Vagina (tissue), 2 donors: ENCODE results near the gene BOD1L2. TPM values are rescaled to one million over a fixed set of nuclear protein-coding genes. Genes with fewer than 3 reads are reported as not detected.

Experiments used
- DNase-seq, 2 donors: peaks; one replicate each; pipeline ENCODE4 v3.0.0-alpha.2; 2017; ENCODE audit errors: extremely low spot score in 2 of 2
- H3K27ac ChIP-seq: fragments of 200-600 bp; sonication (generic); one replicate; pipeline ENCODE4 v1.5.1; 2019
- H3K27me3 ChIP-seq: fragments of 200-600 bp; sonication (generic); one replicate; pipeline ENCODE4 v1.5.1; 2019
- H3K36me3 ChIP-seq, 2 donors: fragments of 200-600 bp; sonication (generic); one replicate each; pipeline ENCODE4 v1.5.1; 2017 to 2019
- H3K4me1 ChIP-seq: fragments of 200-600 bp; sonication (generic); one replicate; pipeline ENCODE4 v1.5.1; 2019
- H3K4me3 ChIP-seq, 2 donors: fragments of 200-600 bp; sonication (generic); 1 replicate in 1 of 2; 2 replicates in 1 of 2; pipeline ENCODE4 v1.5.1; 2016 to 2019
- H3K9me3 ChIP-seq: fragments of 200-600 bp; sonication (generic); one replicate; pipeline ENCODE4 v1.5.1; 2019
- POLR2A ChIP-seq, 2 donors: fragments of 450-650 bp; IDR thresholded peaks; one replicate each; pipeline ENCODE4 v1.6.1; 2017; ENCODE audit warnings: antibody characterized with exemption in 2 of 2, mild to moderate bottlenecking in 2 of 2, moderate library complexity in 2 of 2
- POLR2AphosphoS5 ChIP-seq, 2 donors: sonication (generic); formaldehyde crosslinking; IDR thresholded peaks; one replicate each; pipeline ENCODE4 v1.9.0; 2017; ENCODE audit warnings: antibody characterized with exemption in 2 of 2, mild to moderate bottlenecking in 2 of 2, low read depth in 1 of 2; ENCODE audit not compliant: insufficient read depth in 1 of 2
- intact Hi-C: fragments of 100-400 bp; cut with DNase I; formaldehyde crosslinking; loops from one replicate; pipeline ENCODE4 v1.15.1; 2023
- total RNA-seq: library from RNA; depleted of rRNA; stranded (reverse); fragments of >200 nt; gene quantifications from one replicate; pipeline ENCODE4 v1.2.3, GENCODE V29; 2016
- TF ChIP-seq, protein P1 (sequence below), 3 experiments: fragments of 450-650 bp in 2 of 3; fragments of 200-600 bp in 1 of 3; sonication (generic) in 1 of 3; IDR thresholded peaks; one replicate each; pipeline ENCODE4 v1.5.1; 2017 to 2019; ENCODE audit warnings: antibody characterized with exemption in 3 of 3, mild to moderate bottlenecking in 2 of 3, moderate library complexity in 2 of 3

The BOD1L2 gene
- not detected for total RNA-seq

DNA sequence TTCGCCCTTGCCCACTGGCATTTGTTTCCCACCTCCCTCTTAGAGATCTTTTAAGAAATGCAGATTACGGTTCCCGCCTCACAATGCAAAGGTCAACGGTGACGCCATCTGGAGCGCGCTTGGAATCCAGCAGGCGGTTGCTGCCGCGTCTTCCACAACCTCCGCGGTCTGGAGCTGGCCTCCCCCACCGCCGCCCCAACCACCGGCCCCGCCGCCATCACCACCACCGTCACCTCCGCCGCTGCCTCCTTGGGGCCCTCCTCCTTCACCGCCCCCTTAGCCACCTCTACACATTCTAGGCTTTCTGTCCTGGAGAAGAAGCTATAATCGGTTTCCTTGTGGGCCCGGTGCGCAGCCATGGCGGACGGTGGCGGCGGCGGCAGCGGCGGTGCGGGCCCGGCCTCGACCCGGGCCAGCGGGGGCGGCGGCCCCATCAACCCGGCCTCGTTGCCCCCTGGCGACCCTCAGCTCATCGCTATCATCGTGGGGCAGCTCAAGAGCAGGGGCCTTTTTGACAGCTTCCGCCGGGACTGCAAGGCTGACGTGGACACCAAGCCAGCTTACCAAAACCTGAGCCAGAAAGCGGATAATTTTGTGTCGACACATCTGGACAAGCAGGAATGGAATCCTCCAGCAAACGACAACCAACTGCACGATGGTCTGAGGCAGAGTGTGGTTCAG, at the start of gene BOD1L2:
Gene BOD1L2, plus strand, starts transcription at position 132 of the 681 bp plus-strand sequence. Its CDS starts 226 bp downstream, at position 358.
- H3K27me3 ChIP-seq, result no peaks in the 10 kb centered on the region
- H3K27ac ChIP-seq, result no peak within 1 kb of the TSS
- intact Hi-C loops, result no loop called here
- H3K4me1 ChIP-seq, result no peaks in the 10 kb centered on the region
- DNase-seq, result no peak
- H3K36me3 ChIP-seq, result no peaks in the 10 kb centered on the region
- H3K9me3 ChIP-seq, result no peaks in the 10 kb centered on the region
- H3K4me3 ChIP-seq, result no peak within 1 kb of the TSS
- TF ChIP-seq POLR2A (IDR thresholded peaks at IDR 0.05) (no peak), POLR2AphosphoS5 (IDR thresholded peaks at IDR 0.05; ENCODE audit: insufficient read depth in 1 of 2, low read depth in 1 of 2) (no peak)

DNA sequence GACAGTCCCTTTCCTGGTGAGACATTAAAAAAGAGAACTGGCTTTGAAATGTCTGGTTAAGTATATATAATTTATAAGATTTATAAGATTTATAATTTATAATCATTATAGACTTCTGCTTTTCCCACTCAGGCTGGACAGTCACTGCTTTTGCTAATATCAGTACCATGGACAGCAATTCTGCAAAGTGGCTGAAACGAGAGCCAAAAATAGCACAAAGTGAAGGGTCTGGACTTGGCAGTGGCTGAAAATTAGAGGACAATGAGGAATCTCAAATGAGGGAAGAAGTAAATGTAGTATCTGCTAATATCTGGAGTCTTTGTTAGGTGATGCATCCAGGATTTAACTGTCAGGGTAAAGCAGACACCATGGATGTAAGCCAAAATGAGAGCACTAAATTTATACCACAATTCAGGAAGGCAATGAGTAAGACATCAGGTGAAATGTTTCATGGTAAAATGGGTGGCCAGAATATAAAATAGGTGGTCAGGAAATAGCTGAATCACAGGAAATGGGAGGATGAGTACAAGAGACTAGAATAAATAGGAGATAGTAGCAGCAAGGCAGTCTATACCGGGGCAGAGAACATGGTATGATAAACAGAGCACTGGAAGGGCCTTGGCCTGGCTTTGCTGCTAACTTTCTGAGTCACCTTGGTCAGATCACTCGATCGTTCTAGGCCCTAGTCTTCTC, 39.6 kb upstream of the BOD1L2 start:
- Histone ChIP-seq H3K36me3 (no peaks in the 10 kb centered on the region), H3K9me3 (no peaks in the 10 kb centered on the region), H3K4me3 (no peak overlapping the region), H3K27me3 (no peaks in the 10 kb centered on the region), H3K4me1 (no peaks in the 10 kb centered on the region), H3K27ac (no peak overlapping the region)
- TF ChIP-seq, protein P1, sequence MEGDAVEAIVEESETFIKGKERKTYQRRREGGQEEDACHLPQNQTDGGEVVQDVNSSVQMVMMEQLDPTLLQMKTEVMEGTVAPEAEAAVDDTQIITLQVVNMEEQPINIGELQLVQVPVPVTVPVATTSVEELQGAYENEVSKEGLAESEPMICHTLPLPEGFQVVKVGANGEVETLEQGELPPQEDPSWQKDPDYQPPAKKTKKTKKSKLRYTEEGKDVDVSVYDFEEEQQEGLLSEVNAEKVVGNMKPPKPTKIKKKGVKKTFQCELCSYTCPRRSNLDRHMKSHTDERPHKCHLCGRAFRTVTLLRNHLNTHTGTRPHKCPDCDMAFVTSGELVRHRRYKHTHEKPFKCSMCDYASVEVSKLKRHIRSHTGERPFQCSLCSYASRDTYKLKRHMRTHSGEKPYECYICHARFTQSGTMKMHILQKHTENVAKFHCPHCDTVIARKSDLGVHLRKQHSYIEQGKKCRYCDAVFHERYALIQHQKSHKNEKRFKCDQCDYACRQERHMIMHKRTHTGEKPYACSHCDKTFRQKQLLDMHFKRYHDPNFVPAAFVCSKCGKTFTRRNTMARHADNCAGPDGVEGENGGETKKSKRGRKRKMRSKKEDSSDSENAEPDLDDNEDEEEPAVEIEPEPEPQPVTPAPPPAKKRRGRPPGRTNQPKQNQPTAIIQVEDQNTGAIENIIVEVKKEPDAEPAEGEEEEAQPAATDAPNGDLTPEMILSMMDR (IDR thresholded peaks at IDR 0.05), result no peak
- TF ChIP-seq POLR2A (IDR thresholded peaks at IDR 0.05) (no peak), POLR2AphosphoS5 (IDR thresholded peaks at IDR 0.05; ENCODE audit: insufficient read depth in 1 of 2, low read depth in 1 of 2) (no peak)
- intact Hi-C loops, result no loop called here
- no peak for DNase-seq

DNA sequence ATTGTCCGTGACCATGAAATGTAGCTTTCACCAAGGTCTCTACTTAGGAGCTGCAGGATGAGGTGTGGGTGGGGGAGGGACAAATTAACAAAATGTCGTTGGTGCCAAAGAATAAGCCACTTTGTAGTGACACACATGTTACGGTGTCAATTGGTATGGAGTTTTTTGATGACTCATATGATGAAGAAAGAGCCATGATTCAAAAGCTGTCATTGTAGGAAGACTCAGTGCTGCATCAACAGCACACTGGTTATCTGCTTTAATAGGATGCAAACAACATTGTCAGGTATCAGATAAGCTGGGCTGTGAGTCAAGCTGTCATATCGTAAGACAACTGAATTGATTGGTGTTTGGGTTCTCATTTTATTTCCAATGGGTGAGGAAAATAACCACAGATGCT, 36.6 kb upstream of the BOD1L2 start:
- intact Hi-C loops, result no loop called here
- TF ChIP-seq, protein P1 (IDR thresholded peaks at IDR 0.05), result no peak
- no peak for TF ChIP-seq POLR2A (IDR thresholded peaks at IDR 0.05)
- no peak for TF ChIP-seq POLR2AphosphoS5 (IDR thresholded peaks at IDR 0.05; ENCODE audit: insufficient read depth in 1 of 2, low read depth in 1 of 2)
- H3K4me3 ChIP-seq, result no peak overlapping the region

DNA sequence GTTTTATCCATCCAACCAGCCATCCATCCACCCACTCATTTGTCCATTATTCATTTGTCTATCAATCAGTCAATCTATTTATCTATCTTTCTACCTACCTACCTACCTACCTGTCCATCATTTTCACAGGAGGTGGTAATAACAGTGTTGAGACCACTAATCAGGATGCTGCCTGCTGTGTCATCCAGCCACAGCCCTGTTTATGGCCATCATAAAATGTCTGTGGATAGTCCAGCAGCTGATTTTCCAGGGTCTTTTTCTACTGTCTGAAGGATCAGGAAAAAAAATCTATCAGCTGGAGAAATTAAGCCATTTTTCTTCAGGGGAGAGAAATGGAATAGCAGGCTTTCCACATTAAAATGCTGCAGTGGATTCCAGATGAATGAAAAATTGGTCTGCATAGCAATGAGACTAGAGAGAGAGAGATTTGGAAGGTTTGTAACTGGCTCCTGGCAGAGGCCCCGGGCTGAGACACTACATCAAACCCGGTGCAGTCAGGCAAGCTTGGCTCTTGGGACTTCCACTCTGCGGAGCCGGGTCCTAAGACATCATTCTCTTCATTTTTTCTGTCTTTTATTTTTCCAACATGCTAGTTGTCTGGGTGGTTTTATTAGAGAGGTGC, 33.0 kb upstream of the BOD1L2 start:
- Histone ChIP-seq H3K27me3 (no peaks in the 10 kb centered on the region), H3K9me3 (no peaks in the 10 kb centered on the region), H3K36me3 (no peaks in the 10 kb centered on the region), H3K4me1 (no peaks in the 10 kb centered on the region), H3K4me3 (no peak overlapping the region), H3K27ac (no peak overlapping the region)
- intact Hi-C loops, result no loop called here
- TF ChIP-seq POLR2A (IDR thresholded peaks at IDR 0.05) (no peak), POLR2AphosphoS5 (IDR thresholded peaks at IDR 0.05; ENCODE audit: insufficient read depth in 1 of 2, low read depth in 1 of 2) (no peak)
- TF ChIP-seq, protein P1 (IDR thresholded peaks at IDR 0.05), result no peak
- DNase-seq, result no peak

More for the DNA sequence above, 36.6 kb upstream of the BOD1L2 start:
- no peak for DNase-seq
- no peak overlapping the region for H3K27ac ChIP-seq
- H3K4me1 ChIP-seq, result no peaks in the 10 kb centered on the region
- H3K36me3 ChIP-seq, result no peaks in the 10 kb centered on the region
- no peaks in the 10 kb centered on the region for H3K9me3 ChIP-seq
- H3K27me3 ChIP-seq, result no peaks in the 10 kb centered on the region

DNA sequence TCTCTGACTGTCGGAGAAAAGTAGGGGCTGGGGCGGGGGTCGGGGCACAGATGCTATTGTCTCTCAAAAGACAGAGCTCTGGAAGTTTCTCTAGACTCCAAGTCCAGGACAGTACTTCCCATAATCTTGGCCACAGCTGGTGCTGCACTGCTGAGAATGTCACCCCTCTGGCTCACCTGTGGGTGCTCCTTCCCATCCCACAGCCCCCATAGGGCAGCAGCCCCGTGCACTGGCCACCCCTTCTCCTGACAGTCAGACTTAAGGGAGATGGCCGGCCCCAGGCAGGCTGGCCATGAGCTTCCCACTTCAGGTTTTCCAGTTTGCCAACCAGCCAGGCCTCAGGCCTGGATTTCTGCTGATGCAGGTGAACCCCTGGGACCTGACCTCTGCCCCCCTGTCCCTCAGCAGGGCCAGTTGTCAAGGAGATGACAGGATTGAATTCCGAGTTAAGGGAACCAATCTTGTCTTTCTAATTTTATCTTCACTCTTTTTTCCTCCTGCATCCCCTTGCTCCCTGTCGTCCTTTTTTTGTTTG, 30.2 kb upstream of the BOD1L2 start:
- H3K27me3 ChIP-seq, result peaks cover 4% of the 10 kb centered on the region
- no peaks in the 10 kb centered on the region for H3K9me3 ChIP-seq
- no peak for DNase-seq
- no peak overlapping the region for H3K4me3 ChIP-seq
- no peaks in the 10 kb centered on the region for H3K4me1 ChIP-seq
- H3K36me3 ChIP-seq, result no peaks in the 10 kb centered on the region
- TF ChIP-seq POLR2A (IDR thresholded peaks at IDR 0.05), result no peak
- no peak for TF ChIP-seq POLR2AphosphoS5 (IDR thresholded peaks at IDR 0.05; ENCODE audit: insufficient read depth in 1 of 2, low read depth in 1 of 2)
- intact Hi-C loops, result no loop called here
- no peak overlapping the region for H3K27ac ChIP-seq
